SK-N-SH (cell line): ENCODE results near the gene KLHL7. TPM values are rescaled to one million over a fixed set of nuclear protein-coding genes. Genes with fewer than 3 reads are reported as not detected.

Source experiments
- CTCF ChIA-PET: fragments of 300-600, 350-600 bp; formaldehyde crosslinking; extraction: SDS; loops from one replicate; lab custom pipeline; 2021; lab: Yijun Ruan, JAX
- POLR2A ChIA-PET: fragments of 350-600 bp; sonication (Branson Sonifier 250); formaldehyde crosslinking; extraction: SDS; loops from one replicate; lab custom pipeline; 2020; ENCODE audit warnings: antibody characterized with exemption, inconsistent platforms; lab: Yijun Ruan, JAX
- DNase-seq: peaks from one replicate; pipeline ENCODE4 v3.0.0; 2012
- H2AFZ ChIP-seq: fragments of 200-600 bp; sonication (generic); 2 replicates; pipeline ENCODE4 v1.8.1; 2016; ENCODE audit warnings: antibody characterized with exemption, mild to moderate bottlenecking, low read depth
- H3F3A ChIP-seq: fragments of 200-600 bp; sonication (generic); replicated peaks from 2 replicates; pipeline ENCODE3; 2016; ENCODE audit warnings: antibody characterized with exemption, mild to moderate bottlenecking; ENCODE audit not compliant: insufficient read depth
- H3K27ac ChIP-seq, 2 experiments: fragments of 200-500 bp in 1 of 2; fragments of 200-600 bp in 1 of 2; sonication (Bioruptor generic) in 1 of 2; sonication (generic), shearing (Covaris generic) in 1 of 2; 2 replicates each; pipeline versions ENCODE4 v1.5.1 to v1.6.1; 2014 to 2016; ENCODE audit warnings: low read depth in 2 of 2, inconsistent platforms in 1 of 2, low read length in 1 of 2, mild to moderate bottlenecking in 1 of 2, mixed read lengths in 1 of 2
- H3K27me3 ChIP-seq: fragments of 200-600 bp; sonication (generic), shearing (Covaris generic); 2 replicates; pipeline ENCODE4 v1.6.1; 2016; ENCODE audit warnings: mixed run types; ENCODE audit not compliant: insufficient read depth
- H3K36me3 ChIP-seq, 2 experiments: fragments of 200-500 bp in 1 of 2; fragments of 200-600 bp in 1 of 2; sonication (Bioruptor generic) in 1 of 2; sonication (generic) in 1 of 2; replicated peaks in 1 of 2; 2 replicates each; pipeline versions ENCODE3 to v1.5.1; 2014 to 2016; ENCODE audit warnings: low read length in 1 of 2, mild to moderate bottlenecking in 1 of 2; ENCODE audit not compliant: insufficient read depth in 2 of 2, control insufficient read depth in 1 of 2
- H3K4me1 ChIP-seq, 2 experiments: fragments of 200-500 bp in 1 of 2; fragments of 200-600 bp in 1 of 2; sonication (Bioruptor generic) in 1 of 2; sonication (generic), shearing (Covaris generic) in 1 of 2; 2 replicates each; pipeline versions ENCODE4 v1.5.1 to v1.6.1; 2014 to 2016; ENCODE audit warnings: low read depth in 1 of 2, low read length in 1 of 2, mixed run types in 1 of 2; ENCODE audit not compliant: insufficient read depth in 2 of 2, control insufficient read depth in 1 of 2
- H3K4me2 ChIP-seq: fragments of 200-600 bp; sonication (generic), shearing (Covaris generic); 2 replicates; pipeline ENCODE4 v1.6.1; 2017; ENCODE audit warnings: mixed run types
- H3K4me3 ChIP-seq, 2 experiments: fragments of 200-500 bp in 1 of 2; fragments of 200-600 bp in 1 of 2; sonication (Bioruptor generic) in 1 of 2; sonication (generic), shearing (Covaris generic) in 1 of 2; 2 replicates each; pipeline versions ENCODE4 v1.5.1 to v1.8.1; 2014 to 2016; ENCODE audit warnings: low read depth in 2 of 2, inconsistent platforms in 1 of 2, low read length in 1 of 2, mild to moderate bottlenecking in 1 of 2, mixed read lengths in 1 of 2, moderate library complexity in 1 of 2
- H3K79me2 ChIP-seq: fragments of 200-600 bp; sonication (generic); 2 replicates; pipeline ENCODE4 v1.8.1; 2017; ENCODE audit warnings: mild to moderate bottlenecking; ENCODE audit not compliant: insufficient read depth
- H3K9ac ChIP-seq: fragments of 200-600 bp; sonication (generic); 2 replicates; pipeline ENCODE4 v1.6.1; 2017; ENCODE audit warnings: mixed run types
- H3K9me2 ChIP-seq: fragments of 200-600 bp; sonication (generic); 2 replicates; pipeline ENCODE4 v1.6.1; 2017; ENCODE audit warnings: mixed run types
- H3K9me3 ChIP-seq: fragments of 200-600 bp; sonication (generic); 2 replicates; pipeline ENCODE4 v1.6.1; 2017; ENCODE audit warnings: mixed run types, mild to moderate bottlenecking, moderate library complexity
- H4K20me1 ChIP-seq: fragments of 200-600 bp; sonication (generic); 2 replicates; pipeline ENCODE4 v1.6.1; 2017; ENCODE audit warnings: mild to moderate bottlenecking, mixed run types; ENCODE audit not compliant: insufficient read depth
- FOSL2 ChIP-seq: IDR thresholded peaks from 2 replicates; pipeline ENCODE4 v1.4.0; 2012; ENCODE audit warnings: low read depth, mild to moderate bottlenecking, moderate library complexity, borderline replicate concordance
- FOXM1 ChIP-seq: IDR thresholded peaks from 2 replicates; pipeline ENCODE4 v1.4.0; 2012; ENCODE audit warnings: low read depth, mild to moderate bottlenecking
- GATA2 ChIP-seq: sonication (generic); formaldehyde crosslinking; IDR thresholded peaks from 2 replicates; pipeline ENCODE4 v1.5.0; 2020; ENCODE audit warnings: mild to moderate bottlenecking, missing genetic modification reagents
- MEF2A ChIP-seq: IDR thresholded peaks from 2 replicates; pipeline ENCODE4 v1.4.0; 2012; ENCODE audit warnings: low read depth, borderline replicate concordance
- MXI1 ChIP-seq: IDR thresholded peaks from 2 replicates; pipeline ENCODE4 v1.6.1; 2012; ENCODE audit warnings: mild to moderate bottlenecking, low read depth, low read length, improper control_type of control experiment
- WGBS: methylation state at CpG from one replicate; pipeline ENCODE4 v1.1.6; 2017; ENCODE audit warnings: low lambda C conversion rate; 5-methylcytosine and 5-hydroxymethylcytosine counted together
- polyA plus RNA-seq, 3 experiments: library from polyadenylated mRNA; depleted of rRNA; stranded (reverse); fragments of >200 nt; gene quantifications; 2 replicates each; pipeline ENCODE4 v1.2.3, GENCODE V29; 2012
- TF ChIP-seq, protein P1 (sequence below): fragments of 150-350 bp; IDR thresholded peaks from 2 replicates; pipeline ENCODE4 v1.6.1; 2017; ENCODE audit warnings: antibody characterized with exemption, low read length, low read depth, borderline replicate concordance

The KLHL7 gene
- polyA plus RNA-seq, 1 of the 3 experiments (the other 2 are of a cell fraction): 30.8 TPM

DNA sequence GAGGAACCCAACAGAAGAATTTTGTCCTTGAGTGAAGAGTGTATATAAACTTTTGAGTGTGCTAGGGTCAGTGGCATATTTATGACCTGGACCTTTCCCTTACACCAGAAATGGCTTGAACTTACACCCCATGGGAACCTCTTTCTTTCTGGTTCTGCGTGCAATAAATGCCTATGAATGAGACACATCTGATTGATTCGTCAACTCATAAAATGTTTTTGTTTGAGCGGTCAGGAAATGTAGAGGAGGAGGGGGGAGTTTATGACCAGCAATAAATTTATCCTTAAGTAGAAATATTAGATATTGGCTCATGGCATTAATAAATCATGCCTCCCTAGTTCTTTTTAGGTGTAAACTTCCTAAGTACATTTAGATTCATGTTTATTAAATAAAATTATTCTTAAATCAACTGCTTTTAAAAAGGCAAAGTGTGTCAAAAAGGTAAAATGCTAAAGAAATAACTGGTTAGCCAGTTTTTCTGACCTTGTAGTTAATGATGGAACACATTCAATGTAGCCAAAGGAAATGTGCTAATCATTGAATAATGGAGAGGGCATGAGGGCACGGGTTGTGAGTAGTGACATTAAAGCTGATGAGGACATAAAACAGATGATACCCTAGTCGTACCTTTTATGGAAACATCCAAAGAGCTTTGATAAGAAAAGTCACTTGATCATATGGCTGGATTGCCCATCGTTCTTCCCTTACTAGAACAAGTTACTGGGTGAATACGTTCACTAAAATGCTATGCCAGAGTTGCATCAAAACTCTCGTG lies 62.7 kb downstream of the KLHL7 start:
- TF ChIP-seq, protein P1, sequence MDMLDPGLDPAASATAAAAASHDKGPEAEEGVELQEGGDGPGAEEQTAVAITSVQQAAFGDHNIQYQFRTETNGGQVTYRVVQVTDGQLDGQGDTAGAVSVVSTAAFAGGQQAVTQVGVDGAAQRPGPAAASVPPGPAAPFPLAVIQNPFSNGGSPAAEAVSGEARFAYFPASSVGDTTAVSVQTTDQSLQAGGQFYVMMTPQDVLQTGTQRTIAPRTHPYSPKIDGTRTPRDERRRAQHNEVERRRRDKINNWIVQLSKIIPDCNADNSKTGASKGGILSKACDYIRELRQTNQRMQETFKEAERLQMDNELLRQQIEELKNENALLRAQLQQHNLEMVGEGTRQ: no peak
- no peak for TF ChIP-seq FOSL2
- no peak for TF ChIP-seq GATA2 (CRISPR knock-in tag)
- TF ChIP-seq MEF2A: no peak
- Histone ChIP-seq H2AFZ (no peak overlapping the region), H4K20me1 (no peaks in the 10 kb centered on the region), H3K9ac (no peak overlapping the region), H3K79me2 (no peaks in the 10 kb centered on the region), H3F3A (peaks cover 2% of the 10 kb centered on the region), H3K36me3 (peaks cover 19 to 29% of the 10 kb centered on the region in 2 experiments), H3K4me2 (no peak overlapping the region), H3K4me1 (no peaks in the 10 kb centered on the region), H3K4me3 (no peak overlapping the region), H3K27ac (no peak overlapping the region), H3K9me2 (no peaks in the 10 kb centered on the region), H3K27me3 (no peaks in the 10 kb centered on the region), H3K9me3 (no peaks in the 10 kb centered on the region)
- ChIA-PET POLR2A (no interaction called here), CTCF (interaction anchor here (1.0 to 1.6 kb wide), 3 partner anchors 10 to 105 kb away, joined by 3 to 5 read pairs (median 5); no protein-coding TSS in a partner anchor)
- WGBS: 89% methylated on average over 8 of the region's 8 CpGs
- DNase-seq: no peak

DNA sequence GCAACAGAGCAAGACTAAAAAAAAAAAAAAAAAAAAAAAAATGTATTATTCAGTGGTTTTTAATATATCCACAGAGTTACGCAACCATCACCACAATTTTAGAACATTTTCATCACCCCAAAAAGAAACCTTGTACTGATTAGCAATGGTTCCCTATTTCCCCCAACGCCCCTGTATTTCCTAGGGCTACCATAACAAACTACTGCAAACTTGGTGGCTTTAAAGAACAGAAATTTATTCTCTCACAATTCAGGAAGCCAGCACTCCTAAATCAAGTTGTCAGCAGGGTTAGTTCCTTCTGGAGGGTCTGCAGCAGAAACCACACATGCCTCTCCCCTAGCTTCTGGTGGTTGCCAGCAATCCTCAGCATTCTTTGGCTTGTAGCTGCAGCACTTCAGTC lies 70.4 kb downstream of the KLHL7 start:
- CTCF ChIA-PET: interaction anchor here (1.0 to 1.7 kb wide), 2 partner anchors 12 to 90 kb away, joined by 4 to 6 read pairs; no protein-coding TSS in a partner anchor
- Histone ChIP-seq H3K4me1 (peaks cover 0 to under 1% of the 10 kb centered on the region in 2 experiments; a peak in 1 of 4 replicates), H3K27ac (no peak overlapping the region), H3K9me3 (no peaks in the 10 kb centered on the region), H3K27me3 (no peaks in the 10 kb centered on the region), H3K9ac (no peak overlapping the region), H3K9me2 (no peaks in the 10 kb centered on the region)
- TF ChIP-seq FOXM1 (no peak), MXI1 (no peak)
- TF ChIP-seq, all 33 proteins: peak for 0
- DNase-seq: no peak
- H4K20me1 ChIP-seq: no peaks in the 10 kb centered on the region
- peaks cover 17 to 20% of the 10 kb centered on the region in 2 experiments for H3K36me3 ChIP-seq
- WGBS: 91% methylated on average over 2 of the region's 2 CpGs
- no peak overlapping the region for H2AFZ ChIP-seq
- H3K4me2 ChIP-seq: no peak overlapping the region
- H3K4me3 ChIP-seq: no peak overlapping the region
- POLR2A ChIA-PET: no interaction called here
- no peaks in the 10 kb centered on the region for H3K79me2 ChIP-seq
- H3F3A ChIP-seq: peaks cover 20% of the 10 kb centered on the region
